ENCODE data around the gene TNPO1. TPM values are rescaled to one million over a fixed set of nuclear protein-coding genes. Genes with fewer than 3 reads are reported as not detected.

TNPO1 gene
- polyA plus RNA-seq (2013, experiment 1 of 2) = 254 TPM
- 260 TPM for polyA plus RNA-seq (2013, experiment 2 of 2)

DNA sequence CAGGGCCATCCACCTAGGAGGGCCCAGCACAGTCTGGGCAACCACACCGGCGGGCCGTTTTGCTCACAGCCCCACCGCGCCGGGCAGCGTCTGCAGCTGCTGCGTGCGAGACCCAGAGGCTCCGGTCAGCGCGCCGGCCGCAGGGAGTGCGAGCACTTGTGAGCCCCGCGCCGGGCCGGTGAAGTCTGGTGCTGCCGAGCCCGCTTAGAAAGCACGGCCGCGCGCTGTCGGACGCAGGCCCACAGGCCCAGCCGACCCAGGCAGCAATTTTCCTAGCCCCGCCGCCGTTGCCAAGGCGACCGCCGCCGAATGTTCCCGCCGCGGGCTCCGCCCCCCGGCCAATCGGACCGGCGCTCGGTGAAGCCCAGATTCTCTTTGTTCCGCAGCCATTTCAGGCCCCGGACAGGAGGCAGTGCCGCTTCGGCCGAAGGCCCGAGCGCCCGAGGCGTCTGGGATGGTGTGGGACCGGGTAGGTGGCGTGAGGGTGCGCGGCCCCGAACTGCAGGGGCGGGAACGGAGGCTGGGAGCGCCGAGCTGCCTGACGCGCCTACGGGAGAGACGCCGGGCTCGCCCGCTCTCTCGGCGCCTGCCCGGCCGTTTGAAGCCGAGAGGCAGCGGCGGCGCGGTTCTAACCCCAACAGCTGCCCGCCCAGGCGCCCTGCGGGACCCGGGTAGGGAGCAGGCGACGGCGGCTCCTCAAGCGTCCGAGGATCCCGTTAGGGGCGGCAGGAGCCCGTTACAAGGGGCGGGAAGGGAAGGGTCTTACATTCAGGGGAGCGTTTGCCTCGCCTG is at the start of gene TNPO1:
Gene TNPO1 (plus strand): TSS at position 378 of the 792 bp plus-strand sequence. CDS start 77 bp downstream, at position 455.
- H3K36me3 ChIP-seq (ENCODE audit: control insufficient read depth, insufficient read depth, low read length) = peaks cover 16% of the 10 kb centered on the region
- H3K4me1 ChIP-seq (ENCODE audit: control insufficient read depth, insufficient read depth, low read length, poor library complexity, severe bottlenecking) = peaks cover 1% of the 10 kb centered on the region
- H3K9me3 ChIP-seq (ENCODE audit: control insufficient read depth, low read length) = no peaks in the 10 kb centered on the region
- H3K27ac ChIP-seq (ENCODE audit: low read depth, low read length, severe bottlenecking) = peak within 1 kb of the TSS; percentile 99
- H3K4me3 ChIP-seq (ENCODE audit: extremely low read depth, insufficient read depth, low read length, poor library complexity, severe bottlenecking) = peak within 1 kb of the TSS; percentile 92
- 0 to 1% methylated on average over 69 to 86 of the region's 93 CpGs for WGBS, 2 experiments (ENCODE audit: insufficient coverage in 2 of 2)

DNA sequence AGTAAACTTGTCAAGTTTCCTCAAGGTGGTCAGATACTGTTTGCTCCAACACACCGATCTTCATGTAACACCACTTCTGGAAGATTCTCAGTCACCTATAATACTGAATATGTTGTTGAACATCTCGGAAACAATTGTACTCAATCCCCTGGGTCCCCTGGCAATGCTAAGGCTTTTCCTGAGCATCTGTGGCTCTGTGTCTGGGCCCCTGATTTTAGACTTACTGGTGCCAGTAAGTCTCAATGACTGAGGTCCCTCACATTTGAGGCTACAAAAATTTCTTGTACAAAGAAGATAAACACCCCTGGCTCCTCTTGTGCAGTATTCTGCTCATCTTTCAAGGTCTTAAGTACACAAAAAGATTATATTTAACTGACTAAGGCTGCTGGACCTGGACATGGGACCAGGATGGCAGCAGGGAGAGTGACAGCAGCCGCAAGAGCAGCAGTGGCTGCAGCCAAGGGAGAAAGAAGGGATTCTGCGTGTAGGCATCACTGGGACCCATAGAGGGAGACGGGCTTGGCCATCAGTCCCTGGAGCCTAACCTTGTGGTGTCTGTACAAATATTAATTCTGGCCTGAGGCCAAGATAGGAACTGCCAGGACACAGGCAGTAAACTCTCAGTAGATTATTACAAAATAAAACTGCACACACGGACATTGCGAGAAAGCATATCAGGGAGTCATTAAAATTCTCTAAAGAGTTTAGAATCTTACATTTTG is 49.0 kb upstream of the TNPO1 start:
- 80 to 86% methylated on average over 4 to 5 of the region's 7 CpGs for WGBS, 2 experiments (ENCODE audit: insufficient coverage in 2 of 2)
- Histone ChIP-seq H3K4me3 (ENCODE audit: extremely low read depth, insufficient read depth, low read length, poor library complexity, severe bottlenecking) (no peak overlapping the region), H3K9me3 (ENCODE audit: control insufficient read depth, low read length) (peaks cover 3% of the 10 kb centered on the region), H3K27ac (ENCODE audit: low read depth, low read length, severe bottlenecking) (no peak overlapping the region), H3K4me1 (ENCODE audit: control insufficient read depth, insufficient read depth, low read length, poor library complexity, severe bottlenecking) (no peaks in the 10 kb centered on the region), H3K36me3 (ENCODE audit: control insufficient read depth, insufficient read depth, low read length) (no peaks in the 10 kb centered on the region)

DNA sequence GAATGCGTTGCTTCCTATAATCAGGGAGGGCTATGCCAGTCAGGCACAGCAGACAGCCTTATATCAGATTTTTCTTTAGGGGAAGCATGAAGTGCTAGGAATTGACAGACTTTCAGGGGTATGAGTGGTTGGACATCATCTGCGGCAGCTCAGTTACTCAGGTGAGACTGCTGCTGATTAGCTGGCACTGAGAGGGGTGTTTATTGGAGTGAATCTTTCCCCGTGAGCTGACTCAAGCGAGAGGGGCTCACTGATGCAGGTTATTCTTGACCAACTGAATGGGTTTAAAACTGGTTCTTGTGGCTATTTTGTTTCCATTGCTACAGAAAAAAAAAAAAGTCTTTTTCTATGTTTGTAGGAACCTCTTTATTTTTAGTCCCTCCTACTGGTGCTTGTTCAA is 46.2 kb upstream of the TNPO1 start:
- no peak overlapping the region for H3K4me3 ChIP-seq (ENCODE audit: extremely low read depth, insufficient read depth, low read length, poor library complexity, severe bottlenecking)
- no peaks in the 10 kb centered on the region for H3K4me1 ChIP-seq (ENCODE audit: control insufficient read depth, insufficient read depth, low read length, poor library complexity, severe bottlenecking)
- peaks cover 3% of the 10 kb centered on the region for H3K9me3 ChIP-seq (ENCODE audit: control insufficient read depth, low read length)
- no peaks in the 10 kb centered on the region for H3K36me3 ChIP-seq (ENCODE audit: control insufficient read depth, insufficient read depth, low read length)
- 79 to 97% methylated on average over 4 of the region's 4 CpGs for WGBS, 2 experiments (ENCODE audit: insufficient coverage in 2 of 2)
- no peak overlapping the region for H3K27ac ChIP-seq (ENCODE audit: low read depth, low read length, severe bottlenecking)

DNA sequence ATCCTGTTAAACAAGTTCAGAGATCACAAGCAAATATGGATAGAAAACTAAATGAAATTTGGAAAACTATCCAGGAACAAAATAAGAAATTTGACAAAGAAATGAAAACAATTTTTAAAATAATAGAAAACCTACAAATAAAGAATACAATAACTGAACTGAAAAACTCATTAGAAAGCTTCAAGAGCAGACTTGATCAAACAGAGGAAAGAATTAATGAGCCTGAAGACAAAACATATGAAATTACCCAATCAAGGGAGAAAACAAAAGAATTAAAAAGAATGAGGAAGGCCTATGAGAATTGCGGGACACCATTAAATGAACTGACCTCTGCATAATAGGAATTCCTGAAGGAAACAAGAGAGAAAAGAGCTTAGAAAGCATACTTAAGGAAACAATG is 39.8 kb upstream of the TNPO1 start:
- no peaks in the 10 kb centered on the region for H3K4me1 ChIP-seq (ENCODE audit: control insufficient read depth, insufficient read depth, low read length, poor library complexity, severe bottlenecking)
- peaks cover 6% of the 10 kb centered on the region for H3K9me3 ChIP-seq (ENCODE audit: control insufficient read depth, low read length)
- 100% methylated on average over 1 of the region's 1 CpG; no CpG with 5 or more reads in 1 of the 2 experiments for WGBS, 2 experiments (ENCODE audit: insufficient coverage in 2 of 2)
- no peak overlapping the region for H3K4me3 ChIP-seq (ENCODE audit: extremely low read depth, insufficient read depth, low read length, poor library complexity, severe bottlenecking)
- H3K27ac ChIP-seq (ENCODE audit: low read depth, low read length, severe bottlenecking) = no peak overlapping the region
- no peaks in the 10 kb centered on the region for H3K36me3 ChIP-seq (ENCODE audit: control insufficient read depth, insufficient read depth, low read length)

DNA sequence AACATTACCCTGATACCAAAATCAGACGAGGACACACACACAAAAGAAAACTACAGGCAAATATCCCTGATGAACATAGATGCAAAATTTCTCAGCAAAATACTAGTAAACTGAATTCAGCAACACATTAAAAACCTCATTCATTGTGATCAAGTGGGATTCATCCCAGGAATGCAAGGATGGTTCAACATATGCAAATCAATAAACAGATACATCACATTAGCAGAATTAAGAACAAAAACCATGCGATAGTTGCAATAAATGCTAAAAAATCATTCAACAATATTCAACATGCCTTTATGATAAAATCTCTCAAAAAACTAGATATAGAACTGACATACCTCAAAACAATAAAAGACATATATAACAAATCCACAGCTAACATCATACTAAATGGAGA is 36.9 kb upstream of the TNPO1 start:
- peaks cover 6% of the 10 kb centered on the region for H3K9me3 ChIP-seq (ENCODE audit: control insufficient read depth, low read length)
- no peak overlapping the region for H3K27ac ChIP-seq (ENCODE audit: low read depth, low read length, severe bottlenecking)
- WGBS, 2 experiments (ENCODE audit: insufficient coverage in 2 of 2) = 82 to 94% methylated on average over 2 of the region's 2 CpGs
- H3K36me3 ChIP-seq (ENCODE audit: control insufficient read depth, insufficient read depth, low read length) = no peaks in the 10 kb centered on the region
- H3K4me1 ChIP-seq (ENCODE audit: control insufficient read depth, insufficient read depth, low read length, poor library complexity, severe bottlenecking) = no peaks in the 10 kb centered on the region
- H3K4me3 ChIP-seq (ENCODE audit: extremely low read depth, insufficient read depth, low read length, poor library complexity, severe bottlenecking) = no peak overlapping the region

DNA sequence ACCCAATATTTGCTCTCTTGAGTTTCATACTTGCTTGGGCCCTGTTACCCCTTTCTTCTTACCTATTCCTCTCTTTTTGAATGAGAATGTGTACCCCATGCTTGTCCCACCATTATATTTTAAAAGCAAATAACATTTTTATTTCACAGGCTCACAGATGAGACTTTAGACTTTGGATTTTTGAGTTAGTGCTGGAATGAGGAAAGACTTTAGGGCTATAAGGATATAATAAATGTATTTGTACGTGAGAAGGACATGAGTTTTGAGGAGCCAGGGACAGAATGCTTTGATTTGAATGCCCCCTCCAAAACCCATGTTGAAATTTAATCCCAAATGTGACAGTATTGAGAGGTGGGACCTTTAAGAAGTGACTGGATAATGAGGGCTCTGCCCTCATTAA is 33.1 kb upstream of the TNPO1 start:
- Histone ChIP-seq H3K4me1 (ENCODE audit: control insufficient read depth, insufficient read depth, low read length, poor library complexity, severe bottlenecking) (no peaks in the 10 kb centered on the region), H3K36me3 (ENCODE audit: control insufficient read depth, insufficient read depth, low read length) (no peaks in the 10 kb centered on the region), H3K4me3 (ENCODE audit: extremely low read depth, insufficient read depth, low read length, poor library complexity, severe bottlenecking) (no peak overlapping the region), H3K9me3 (ENCODE audit: control insufficient read depth, low read length) (peaks cover 6% of the 10 kb centered on the region), H3K27ac (ENCODE audit: low read depth, low read length, severe bottlenecking) (no peak overlapping the region)
- 100% methylated on average over 1 of the region's 1 CpG; no CpG with 5 or more reads in 1 of the 2 experiments for WGBS, 2 experiments (ENCODE audit: insufficient coverage in 2 of 2)

DNA sequence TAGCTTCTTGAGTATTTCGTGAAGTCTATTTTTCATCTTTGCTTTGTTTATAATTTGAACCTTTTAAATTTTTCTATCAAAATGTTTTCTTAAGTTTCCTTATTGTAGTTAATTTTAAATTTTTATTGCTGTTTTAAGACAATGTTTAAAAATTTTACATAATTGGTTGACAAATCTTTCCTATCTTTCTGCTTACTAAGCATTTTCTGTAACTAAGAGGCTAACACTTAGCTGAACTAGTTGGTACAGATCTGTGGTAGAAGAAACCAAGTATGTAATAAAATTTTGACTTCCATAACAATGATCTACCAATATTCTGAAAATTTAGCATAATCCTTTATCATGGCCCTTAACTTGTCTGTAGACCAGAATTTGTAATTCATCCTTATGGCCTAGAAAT is 32.3 kb upstream of the TNPO1 start:
- no CpG with 5 or more reads among the region's 1 CpG for WGBS, 2 experiments (ENCODE audit: insufficient coverage in 2 of 2)
- Histone ChIP-seq H3K4me3 (ENCODE audit: extremely low read depth, insufficient read depth, low read length, poor library complexity, severe bottlenecking) (no peak overlapping the region), H3K4me1 (ENCODE audit: control insufficient read depth, insufficient read depth, low read length, poor library complexity, severe bottlenecking) (no peaks in the 10 kb centered on the region), H3K27ac (ENCODE audit: low read depth, low read length, severe bottlenecking) (no peak overlapping the region), H3K9me3 (ENCODE audit: control insufficient read depth, low read length) (peaks cover 6% of the 10 kb centered on the region), H3K36me3 (ENCODE audit: control insufficient read depth, insufficient read depth, low read length) (no peaks in the 10 kb centered on the region)

DNA sequence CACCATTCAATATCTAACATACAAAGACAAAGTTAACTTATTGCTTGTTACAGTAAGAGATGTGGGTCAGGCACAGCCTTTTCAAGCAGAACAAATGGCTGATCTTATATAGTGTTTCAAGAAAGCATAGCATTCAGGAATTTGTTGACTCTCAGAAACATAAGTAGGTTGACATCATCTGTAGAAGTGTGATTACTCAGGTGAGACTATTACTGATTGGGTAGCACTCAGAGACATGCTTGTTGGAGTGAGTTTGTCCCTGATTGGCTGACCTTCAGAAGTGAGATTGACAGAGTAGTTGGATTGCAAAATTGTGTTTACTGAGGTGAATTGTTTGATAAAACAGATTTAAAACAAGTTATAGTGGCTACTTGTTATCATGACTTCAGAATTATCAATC is 30.7 kb upstream of the TNPO1 start:
- H3K27ac ChIP-seq (ENCODE audit: low read depth, low read length, severe bottlenecking) = no peak overlapping the region
- H3K4me1 ChIP-seq (ENCODE audit: control insufficient read depth, insufficient read depth, low read length, poor library complexity, severe bottlenecking) = no peaks in the 10 kb centered on the region
- no peak overlapping the region for H3K4me3 ChIP-seq (ENCODE audit: extremely low read depth, insufficient read depth, low read length, poor library complexity, severe bottlenecking)
- no peaks in the 10 kb centered on the region for H3K9me3 ChIP-seq (ENCODE audit: control insufficient read depth, low read length)
- no peaks in the 10 kb centered on the region for H3K36me3 ChIP-seq (ENCODE audit: control insufficient read depth, insufficient read depth, low read length)

DNA sequence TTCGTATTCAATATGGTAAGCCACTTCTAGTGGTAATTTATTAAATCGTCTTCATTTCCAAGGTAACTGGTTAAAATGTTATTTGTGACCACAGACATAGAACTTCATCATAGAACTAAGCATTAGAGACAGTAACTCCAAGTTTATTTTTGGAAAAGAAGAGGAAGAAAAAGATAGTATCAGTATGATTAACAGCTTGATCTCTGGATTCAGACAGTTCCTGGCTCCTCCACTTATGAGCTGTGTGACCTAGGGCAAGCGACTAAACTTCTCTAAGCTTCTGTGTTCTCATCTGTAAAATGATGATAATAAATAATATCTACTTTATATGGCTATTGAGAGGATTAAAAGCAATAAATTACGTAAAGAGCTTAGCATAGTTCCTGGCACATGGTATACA is 29.8 kb upstream of the TNPO1 start:
- H3K27ac ChIP-seq (ENCODE audit: low read depth, low read length, severe bottlenecking) = no peak overlapping the region
- H3K36me3 ChIP-seq (ENCODE audit: control insufficient read depth, insufficient read depth, low read length) = no peaks in the 10 kb centered on the region
- no peaks in the 10 kb centered on the region for H3K9me3 ChIP-seq (ENCODE audit: control insufficient read depth, low read length)
- no peaks in the 10 kb centered on the region for H3K4me1 ChIP-seq (ENCODE audit: control insufficient read depth, insufficient read depth, low read length, poor library complexity, severe bottlenecking)
- H3K4me3 ChIP-seq (ENCODE audit: extremely low read depth, insufficient read depth, low read length, poor library complexity, severe bottlenecking) = no peak overlapping the region
- no CpG with 5 or more reads among the region's 4 CpGs for whole genome bisulfite sequencing, 2 experiments (ENCODE audit: insufficient coverage in 2 of 2)

DNA sequence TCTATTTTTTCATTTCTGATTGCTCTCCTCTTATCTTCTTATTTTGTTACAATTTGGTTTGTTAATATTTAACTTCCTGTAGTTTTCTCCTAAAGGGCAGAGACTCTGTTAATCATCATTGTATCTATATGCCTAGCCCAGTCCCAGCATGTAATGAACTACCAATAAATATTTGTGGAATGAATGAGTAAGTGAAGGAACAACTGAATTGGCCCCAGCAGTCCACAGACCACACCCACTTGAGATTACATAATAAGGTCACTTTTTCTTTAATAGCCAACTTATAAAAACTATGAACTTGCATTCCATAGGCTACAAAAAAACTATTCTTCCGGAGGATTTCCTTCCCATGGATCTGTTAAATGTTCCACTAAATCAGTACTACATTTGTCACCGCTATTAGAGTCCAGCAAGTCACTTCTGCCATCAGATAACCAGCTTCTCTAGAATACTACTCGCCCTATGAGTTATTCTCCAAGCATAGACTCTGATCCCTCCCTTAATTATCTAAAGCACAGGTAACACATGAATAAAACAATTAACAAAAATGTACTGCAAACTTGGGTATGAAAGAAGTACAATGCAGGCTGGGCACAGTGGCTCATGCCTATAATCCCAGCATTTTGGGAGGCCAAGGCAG is 27.5 kb upstream of the TNPO1 start:
- H3K4me1 ChIP-seq (ENCODE audit: control insufficient read depth, insufficient read depth, low read length, poor library complexity, severe bottlenecking) = no peaks in the 10 kb centered on the region
- H3K4me3 ChIP-seq (ENCODE audit: extremely low read depth, insufficient read depth, low read length, poor library complexity, severe bottlenecking) = no peak overlapping the region
- 93 to 96% methylated on average over 2 to 3 of the region's 3 CpGs for WGBS, 2 experiments (ENCODE audit: insufficient coverage in 2 of 2)
- no peak overlapping the region for H3K27ac ChIP-seq (ENCODE audit: low read depth, low read length, severe bottlenecking)
- no peaks in the 10 kb centered on the region for H3K36me3 ChIP-seq (ENCODE audit: control insufficient read depth, insufficient read depth, low read length)
- H3K9me3 ChIP-seq (ENCODE audit: control insufficient read depth, low read length) = no peaks in the 10 kb centered on the region
